OCI-LY7 (cell line): ENCODE data around the gene CLPTM1.
"Not testable (repeated sequence)": the region's sequence is repeated elsewhere in the genome, so short reads cannot be mapped to it uniquely, and the experiment has no call there.

ENCODE experiments used
- CTCF ChIP-seq: fragments of 200-600 bp; sonication (generic); conservative IDR thresholded peaks from 2 replicates; pipeline ENCODE4 v1.5.1; 2014; ENCODE audit warnings: mild to moderate bottlenecking, antibody characterized with exemption, low read length, moderate library complexity, mixed read lengths
- EZH2phosphoT487 ChIP-seq: fragments of 200-600 bp; sonication (generic); IDR thresholded peaks from 2 replicates; pipeline ENCODE4 v1.6.1; 2018; ENCODE audit warnings: low read depth, borderline replicate concordance, mild to moderate bottlenecking, mixed run types, antibody characterized with exemption, low read length, moderate library complexity, mixed read lengths

DNA sequence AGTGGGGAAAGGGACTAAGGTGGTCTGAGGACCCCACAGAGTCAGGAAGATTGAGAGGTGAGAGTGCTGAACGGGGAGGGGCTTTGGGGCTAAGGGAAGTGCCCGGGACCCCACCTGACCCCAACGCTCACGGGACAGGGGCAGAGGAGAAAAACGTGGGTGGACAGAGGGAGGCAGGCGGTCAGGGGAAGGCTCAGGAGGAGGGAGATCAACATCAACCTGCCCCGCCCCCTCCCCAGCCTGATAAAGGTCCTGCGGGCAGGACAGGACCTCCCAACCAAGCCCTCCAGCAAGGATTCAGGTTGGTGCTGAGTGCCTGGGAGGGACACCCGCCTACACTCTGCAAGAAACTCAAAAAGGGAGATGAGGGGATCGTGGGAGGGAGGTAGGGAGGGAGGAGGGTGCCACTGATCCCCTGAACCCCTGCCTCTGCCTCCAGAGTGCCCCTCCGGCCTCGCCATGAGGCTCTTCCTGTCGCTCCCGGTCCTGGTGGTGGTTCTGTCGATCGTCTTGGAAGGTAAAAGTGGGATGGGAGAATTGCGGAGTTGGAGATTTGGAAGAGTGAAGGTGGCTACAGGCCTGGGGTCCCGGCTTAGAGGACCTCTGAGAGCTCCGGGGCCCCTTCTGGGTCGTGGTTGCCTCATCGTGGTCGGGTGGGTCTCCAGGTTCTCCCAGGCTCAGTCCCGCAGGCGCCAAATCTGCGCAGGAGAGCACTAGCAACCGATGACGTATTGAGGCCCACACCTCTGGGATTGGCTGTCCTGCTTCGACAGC, 40.6 kb upstream of the CLPTM1 start, which contains the start of gene APOC1:
- TF ChIP-seq CTCF, EZH2phosphoT487: not testable (repeated sequence)
